ENCODE results near the gene PURA.

PURA gene

DNA sequence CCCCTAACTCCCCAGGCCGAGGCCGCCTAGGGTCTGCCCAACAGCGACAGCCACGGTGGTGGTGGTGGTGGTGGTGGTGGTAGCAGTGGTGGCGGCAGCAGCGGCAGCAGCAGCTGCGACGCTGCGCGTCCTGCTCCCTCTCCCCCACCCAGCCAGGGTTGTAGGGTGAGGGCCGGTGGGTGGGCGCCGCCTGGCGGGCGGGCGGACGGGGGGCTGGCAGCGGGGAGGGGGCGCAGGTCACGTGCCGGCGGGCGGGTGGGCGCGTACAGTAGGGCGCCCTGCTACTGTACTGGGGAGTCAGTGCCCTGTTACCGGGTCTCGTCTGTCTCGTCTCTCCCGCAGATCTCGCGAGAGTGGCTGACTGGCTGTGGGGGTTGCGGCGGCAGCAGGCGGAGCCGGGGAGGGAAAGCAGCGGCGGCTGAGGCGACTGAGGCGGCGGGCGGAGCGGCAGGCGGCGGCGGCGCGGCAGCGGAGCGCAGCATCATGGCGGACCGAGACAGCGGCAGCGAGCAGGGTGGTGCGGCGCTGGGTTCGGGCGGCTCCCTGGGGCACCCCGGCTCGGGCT lies at the start of gene PURA:
TSS of gene PURA (plus strand) at position 411 of the 565 bp plus-strand sequence. CDS start at position 484, 73 bp downstream.
- peak; percentile 65 for DNase-seq

DNA sequence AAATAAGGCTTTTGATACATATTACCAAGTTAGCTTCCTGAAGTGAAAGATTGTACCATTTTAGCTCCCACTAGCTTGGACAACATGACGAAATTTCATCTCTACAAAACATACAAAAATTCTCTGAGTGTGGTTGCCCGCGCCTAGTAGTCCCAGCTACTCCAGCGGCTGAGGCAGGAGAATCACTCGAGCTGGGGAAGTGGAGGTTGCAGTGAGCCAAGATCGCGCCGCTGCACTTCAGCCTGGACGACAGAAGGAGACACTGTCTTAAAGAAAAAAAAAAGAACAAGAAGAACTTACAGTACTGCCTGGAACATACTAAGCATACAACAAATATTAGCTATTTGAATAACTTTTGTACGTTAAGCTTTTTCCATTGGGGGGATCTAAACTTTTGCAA lies 41.1 kb upstream of the PURA start:
- DNase-seq = no peak

DNA sequence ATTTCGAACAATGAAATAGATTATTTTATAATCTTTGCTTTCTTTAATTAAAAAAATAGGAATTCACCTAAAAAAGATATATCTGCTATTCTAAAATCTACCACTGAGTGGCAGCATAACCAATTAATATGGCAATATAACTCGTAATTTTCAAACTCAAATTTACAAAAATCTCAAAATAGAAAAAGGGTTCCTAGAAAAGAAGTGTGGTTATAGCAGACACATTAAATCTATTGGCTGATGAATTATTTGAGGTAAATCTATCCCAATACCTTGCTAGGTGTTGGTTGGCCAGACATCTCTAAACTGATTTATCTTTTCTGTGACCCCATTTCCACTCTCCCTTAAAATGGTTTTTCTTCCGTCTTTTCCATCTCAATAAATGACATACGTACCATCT lies 40.6 kb upstream of the PURA start:
- DNase-seq = no peak

DNA sequence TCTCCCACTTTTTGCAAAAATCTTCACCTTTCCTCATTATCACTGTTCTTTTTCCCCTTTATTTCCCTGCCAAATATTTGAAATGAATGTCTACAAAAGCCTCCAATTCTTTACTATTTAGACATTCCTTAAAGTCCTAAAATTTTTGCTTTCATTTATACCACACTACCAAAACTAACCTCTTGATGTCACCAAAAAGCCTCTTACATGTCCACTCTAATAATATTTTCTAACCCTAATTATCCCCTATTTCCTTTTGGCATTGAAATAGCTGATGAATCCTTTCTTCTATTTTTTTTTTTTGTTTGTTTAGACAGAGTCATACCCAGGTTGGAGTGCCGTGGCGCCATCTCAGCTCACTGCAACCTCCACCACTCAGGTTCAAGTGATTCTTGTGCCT lies 38.5 kb upstream of the PURA start:
- DNase-seq = no peak

DNA sequence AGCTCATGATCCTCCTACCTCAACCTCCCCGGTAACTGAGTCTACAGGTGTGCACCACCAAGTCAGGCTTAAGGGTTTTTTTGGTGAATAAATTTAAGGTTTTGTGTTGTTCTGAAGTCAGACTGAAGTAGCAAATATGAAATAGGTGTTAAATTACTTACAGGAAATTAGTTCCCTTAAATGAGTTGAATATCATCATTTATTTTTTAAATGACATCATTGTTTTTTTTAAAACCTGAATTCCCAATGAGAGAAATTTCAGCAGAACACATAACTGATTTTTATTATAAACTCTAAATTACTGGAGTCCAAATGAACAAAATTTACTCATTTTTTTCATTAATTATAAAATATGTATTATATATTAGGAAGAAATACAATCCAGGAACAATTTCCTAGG lies 37.8 kb upstream of the PURA start:
- DNase-seq = no peak

DNA sequence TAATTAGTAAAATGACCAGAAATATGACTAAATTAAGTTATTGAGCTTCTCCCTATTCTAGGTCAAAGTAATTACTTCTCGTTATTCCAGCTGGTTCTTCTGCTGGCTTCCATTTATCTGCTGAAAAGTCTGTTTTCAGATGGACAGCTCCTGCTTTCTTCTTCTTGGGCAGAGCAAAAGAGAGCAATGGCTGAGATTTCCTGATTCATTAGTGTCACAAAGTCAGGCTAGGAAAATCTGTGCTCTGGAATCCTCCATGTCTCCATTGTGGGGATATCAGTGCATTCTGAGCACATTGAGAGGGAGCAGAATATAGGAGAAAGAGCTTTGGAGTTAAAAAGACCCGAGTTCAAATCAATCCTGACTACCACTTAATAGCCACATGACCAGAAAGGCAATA lies 37.1 kb upstream of the PURA start:
- DNase-seq = no peak

DNA sequence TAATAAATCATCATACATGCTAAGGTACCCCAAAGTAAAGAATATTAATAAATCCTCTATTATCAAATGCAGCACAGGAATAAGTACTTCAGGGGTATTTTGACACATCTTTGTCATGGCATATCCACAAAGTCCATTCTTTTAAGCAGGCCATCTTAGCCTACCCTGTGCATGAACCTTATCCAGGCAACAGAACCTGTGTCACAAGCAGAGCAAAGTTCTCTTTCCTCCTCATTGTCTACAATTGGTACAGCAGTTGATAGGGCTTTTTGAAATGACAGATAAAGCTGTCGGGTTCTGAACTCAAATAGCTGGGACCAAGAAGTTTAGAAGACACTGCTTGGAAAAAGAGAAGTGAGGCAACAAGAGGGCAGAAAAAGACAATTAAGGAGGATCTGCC lies 30.8 kb upstream of the PURA start:
- DNase-seq = no peak

DNA sequence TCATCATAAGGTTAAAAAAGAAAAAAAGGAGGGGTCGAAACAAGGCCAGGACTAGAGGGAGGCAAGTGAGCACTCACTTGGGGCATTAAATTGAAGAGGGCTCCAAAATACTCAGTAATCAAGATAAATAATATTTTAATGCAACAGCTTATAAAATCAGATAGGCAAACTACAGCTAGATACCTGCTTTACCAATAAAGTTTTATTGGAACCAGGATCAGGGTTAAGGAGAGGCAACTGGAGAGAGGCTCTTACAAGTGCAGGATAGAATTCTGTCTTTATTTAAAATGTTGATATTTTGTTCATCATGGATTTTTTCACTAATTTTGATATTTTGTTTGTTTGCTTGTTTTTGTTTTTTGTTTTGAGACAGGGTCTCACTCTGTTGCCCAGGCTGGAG lies 30.3 kb upstream of the PURA start:
- no peak for DNase-seq

DNA sequence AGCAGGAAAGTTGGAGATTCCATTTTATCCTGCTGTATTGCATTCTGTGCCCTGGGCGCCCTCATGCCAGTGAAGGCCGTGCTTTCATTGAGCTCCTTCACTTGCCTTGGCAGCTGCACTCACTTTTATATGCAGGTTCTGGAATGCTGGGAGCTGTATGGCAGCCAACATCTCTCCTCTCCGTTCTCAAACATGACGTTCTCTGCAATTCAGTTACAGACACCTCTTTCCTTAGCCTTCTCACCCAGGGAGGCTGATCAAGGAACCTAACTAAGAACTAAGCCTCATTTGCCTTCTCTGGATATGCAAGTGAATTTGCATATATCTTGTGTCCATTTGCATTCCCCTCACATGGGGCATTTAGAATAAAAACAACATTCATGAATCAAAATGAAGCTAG lies 29.4 kb upstream of the PURA start:
- no peak for DNase-seq

DNA sequence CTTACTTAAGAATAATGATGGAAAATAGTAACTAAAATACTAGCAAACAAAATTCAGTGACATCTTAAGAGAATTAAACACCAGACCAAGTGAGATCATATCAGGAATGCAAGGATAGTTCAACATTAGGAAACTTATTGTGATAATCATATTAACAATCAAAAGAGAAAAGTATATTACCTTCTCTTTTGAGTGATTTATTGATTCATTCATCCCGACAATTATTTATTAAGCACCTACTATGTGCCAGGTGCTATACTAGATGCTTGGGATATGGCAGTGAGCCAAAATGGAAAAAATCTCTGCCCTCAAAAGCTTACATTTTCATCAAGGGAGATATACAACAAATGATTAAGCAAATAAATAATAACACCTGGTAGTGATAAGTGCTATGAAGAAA lies 23.7 kb upstream of the PURA start:
- DNase-seq = no peak

DNA sequence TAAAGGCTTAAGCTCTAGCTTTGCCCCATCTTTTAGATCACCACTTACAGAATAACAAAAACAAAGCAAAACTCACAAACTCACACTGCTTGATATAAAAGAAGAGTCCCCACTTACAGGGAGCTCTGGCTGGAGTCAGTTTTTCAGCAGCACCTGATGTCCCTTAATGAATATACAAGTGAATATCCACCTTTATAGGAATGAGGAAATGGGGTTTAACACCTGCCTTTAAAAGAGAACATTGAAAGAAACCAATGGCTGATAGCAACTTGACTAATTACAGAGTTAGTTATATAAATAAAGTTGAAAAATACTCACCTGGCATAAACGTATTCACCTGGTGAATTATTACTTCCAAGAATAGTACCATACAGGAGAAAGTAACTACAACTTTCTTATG lies 20.7 kb upstream of the PURA start:
- DNase-seq = no peak

DNA sequence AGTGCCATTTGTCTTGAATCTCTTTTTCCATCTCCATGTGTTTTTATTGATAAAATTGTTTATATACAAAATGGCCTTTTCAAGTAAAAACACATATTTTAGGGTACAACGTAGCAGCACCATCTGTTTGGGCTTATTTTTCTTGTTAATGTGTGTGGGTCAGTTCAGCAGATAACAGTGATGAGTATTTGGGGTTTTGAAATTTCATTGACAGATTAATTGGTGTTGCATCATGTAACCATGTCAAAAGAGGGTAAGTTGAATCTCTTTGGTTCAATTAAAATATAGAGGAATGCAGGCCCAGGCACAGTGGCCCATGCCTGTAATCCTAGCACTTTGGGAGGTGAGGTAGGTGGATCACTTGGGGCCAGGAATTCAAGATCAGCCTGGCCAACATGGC lies 20.0 kb upstream of the PURA start:
- DNase-seq = no peak

DNA sequence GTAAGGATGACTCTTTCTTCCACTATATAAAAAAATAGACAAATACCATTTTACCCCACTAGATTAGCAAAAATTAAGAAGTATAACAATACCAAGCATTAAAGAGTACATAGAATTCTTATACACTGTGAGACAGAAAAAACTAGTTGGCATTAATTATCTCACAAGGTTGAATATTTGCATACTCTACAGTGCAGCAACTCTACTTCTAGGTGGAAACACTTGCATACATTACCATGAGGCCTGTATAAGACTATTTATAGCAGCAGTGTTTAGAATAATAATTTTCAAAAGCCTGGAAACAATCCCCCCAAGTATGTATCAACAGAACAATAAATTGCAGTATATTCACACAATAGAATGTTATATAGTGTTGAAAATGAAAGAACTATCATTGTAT lies 19.0 kb upstream of the PURA start:
- no peak for DNase-seq

DNA sequence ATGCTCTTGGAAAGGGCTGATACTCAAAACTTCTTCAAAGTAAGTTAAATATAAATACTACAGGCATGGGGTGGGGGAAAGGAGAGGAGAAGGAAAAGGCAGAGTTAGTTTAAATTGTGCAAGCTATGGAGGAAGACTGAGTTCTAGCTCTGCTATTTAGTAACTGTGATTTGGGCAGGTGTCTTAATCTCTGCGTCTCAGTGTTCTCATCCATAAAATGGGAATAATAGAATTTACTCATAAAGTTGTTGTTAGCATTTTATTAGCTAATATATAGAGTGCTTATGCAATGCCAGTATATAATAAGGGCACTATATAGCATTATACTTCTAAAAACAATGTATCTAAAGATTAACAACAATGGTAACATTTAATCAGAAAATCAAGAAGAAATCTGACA lies 12.7 kb upstream of the PURA start:
- DNase-seq = no peak

DNA sequence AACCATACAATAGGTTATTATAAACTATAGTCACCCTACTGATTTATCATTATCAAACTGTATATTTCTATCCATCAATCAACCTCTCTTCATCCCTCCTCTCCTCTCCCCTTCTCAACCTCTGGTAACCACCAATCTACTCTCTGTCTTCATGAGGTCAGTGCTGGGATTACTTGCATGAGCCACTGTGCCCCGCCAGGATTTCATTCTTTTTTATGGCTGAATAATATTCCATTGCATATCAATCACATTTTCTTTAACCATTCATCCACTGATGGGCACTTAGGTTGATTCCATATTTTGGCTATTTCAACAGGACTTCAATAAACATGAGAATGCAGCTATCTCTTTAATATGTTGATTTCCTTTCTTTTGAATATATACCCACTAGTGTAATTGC lies 10.8 kb upstream of the PURA start:
- DNase-seq = no peak

DNA sequence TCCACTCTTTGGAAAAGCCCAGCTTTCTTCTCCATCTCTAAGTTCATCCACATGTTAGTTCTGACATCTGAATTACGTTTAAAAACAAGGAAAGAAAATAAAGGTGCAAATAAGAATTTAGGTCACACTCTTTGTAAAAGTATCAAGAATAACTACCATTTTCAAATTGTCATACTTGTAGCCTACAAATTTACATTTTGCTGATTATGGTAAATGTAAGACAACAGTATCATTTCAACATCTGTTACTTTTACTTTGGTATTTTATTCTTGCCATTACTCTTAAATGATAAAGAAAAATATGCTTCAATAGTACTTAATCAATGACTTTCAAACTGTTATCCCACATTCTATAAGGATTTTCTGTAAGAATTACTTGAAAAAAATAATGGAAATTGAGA lies 9.8 kb upstream of the PURA start:
- no peak for DNase-seq

DNA sequence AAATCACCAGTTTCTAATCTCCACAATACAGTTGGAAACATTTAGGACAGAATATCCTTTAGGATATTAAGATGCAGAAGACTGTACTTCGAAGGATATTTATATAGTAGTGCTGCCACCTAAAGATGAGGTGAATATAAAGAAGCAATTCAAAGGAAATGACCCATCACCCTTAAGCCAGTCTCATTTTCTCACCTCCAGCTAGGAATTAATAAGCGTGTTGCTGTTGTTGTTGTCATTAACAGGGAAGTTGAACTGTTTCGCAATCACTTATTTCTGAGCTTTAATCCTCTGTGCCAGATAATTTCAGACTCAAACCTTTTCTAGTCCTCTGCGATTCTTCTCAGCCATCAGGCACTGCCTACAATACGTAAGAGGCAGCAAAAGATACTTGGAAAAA lies 7.8 kb upstream of the PURA start:
- no peak for DNase-seq

DNA sequence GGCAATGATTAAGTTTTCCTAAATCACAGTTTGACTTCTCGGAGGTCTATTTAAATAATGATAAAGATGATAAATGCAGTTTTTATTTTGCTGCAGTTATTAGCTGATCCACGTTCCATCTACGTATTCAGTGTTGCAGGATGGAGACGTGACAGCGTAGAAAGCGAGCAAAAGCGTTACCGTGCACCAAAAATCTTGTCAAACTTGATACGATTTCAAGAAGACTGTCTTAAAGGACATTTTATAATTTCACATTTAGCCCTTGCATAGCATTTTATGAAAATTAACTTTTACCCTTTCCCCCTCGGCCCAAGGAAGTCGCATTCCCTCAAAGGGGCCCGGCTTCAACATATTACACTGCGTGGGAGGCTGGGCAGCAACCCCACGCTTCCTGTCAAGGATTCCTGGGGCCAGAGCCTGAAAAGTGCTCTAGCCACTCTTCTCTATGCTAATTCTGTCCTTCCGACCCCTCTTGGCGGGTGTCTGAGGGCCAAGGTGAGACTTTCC lies 7.1 kb upstream of the PURA start:
- no peak for DNase-seq

DNA sequence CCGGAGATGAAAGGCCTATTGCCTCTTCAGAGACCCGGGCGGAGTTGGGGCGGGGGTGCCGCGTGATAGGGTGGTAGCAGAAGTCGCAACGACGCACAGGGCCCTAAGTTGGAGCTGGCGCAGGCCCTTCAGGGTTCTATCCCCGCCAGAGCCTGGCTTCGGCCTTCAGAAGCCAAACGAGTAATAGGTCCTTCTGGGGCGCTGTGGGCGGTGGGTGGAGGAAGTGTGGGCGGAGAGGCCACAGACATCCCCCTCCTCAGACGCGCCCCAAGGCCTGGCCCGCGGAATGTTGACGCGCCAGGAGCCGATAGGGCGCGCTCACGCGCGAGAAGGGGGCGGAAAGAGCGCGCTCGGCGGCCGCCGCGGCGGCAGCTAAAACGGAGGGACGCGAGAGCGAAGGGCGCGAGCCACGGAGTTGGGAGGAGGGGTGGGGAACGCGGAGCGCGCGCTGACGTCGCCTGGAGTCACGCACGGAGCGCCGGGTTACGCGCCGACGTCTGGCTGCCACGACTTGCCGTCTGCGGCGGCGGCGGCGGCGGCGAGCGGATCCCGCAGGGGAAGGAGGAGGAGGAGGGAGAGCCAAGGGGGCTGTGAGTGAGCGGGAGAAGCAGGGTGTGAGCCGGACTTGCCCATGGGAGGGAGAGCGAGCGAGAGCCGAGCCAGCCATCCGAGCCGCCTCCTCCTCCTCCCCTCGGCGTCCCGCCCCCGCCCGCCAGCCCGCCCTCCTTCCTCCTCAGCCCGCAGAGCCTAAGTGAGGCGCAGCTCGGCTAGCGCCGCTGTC lies 6.4 kb upstream of the PURA start:
- peak; percentile 82 for DNase-seq

DNA sequence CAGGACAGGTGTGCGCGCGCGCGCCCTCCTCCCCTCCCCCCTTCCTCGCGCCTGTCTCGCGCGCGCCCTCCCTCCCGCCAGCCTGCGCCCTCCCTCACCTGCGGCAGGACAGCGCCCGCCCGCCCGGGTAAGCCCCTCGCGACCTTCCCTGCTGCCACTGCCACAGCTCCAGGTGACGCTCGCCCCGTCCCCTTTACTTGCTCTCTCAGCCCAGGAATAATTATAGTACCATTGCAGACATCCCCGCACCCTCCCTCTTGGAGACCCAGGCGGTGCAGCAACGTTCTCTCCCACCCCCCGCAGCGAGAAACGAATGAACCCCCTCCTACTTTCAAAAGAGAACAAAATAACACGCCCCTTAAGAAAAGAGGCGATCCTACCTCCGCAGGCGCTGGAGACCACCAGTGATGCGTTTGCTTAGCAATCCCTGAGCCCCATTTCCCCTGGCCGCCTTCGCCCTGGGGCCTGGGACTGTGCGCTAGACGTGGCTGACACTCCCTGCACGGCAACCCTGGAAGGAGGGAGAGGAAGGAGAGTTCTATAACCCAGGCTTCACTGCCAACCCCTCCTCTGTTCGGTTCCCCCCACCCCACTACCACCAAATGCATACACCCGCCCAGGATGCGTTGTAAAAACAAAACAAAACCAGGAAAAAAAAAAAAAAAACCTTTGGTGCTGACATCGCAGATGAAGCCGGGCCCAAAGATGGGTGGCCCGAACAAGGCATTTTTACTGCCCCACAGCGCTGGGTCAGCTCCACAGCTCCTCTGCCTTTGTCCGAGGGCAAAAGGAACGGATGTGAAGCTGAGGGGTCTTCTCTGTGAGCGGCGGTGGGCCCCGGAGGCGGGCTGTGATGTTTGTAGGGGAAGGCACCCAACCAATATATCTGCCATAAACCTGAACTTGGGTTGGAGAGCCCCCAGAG lies 5.6 kb upstream of the PURA start:
- DNase-seq = no peak

DNA sequence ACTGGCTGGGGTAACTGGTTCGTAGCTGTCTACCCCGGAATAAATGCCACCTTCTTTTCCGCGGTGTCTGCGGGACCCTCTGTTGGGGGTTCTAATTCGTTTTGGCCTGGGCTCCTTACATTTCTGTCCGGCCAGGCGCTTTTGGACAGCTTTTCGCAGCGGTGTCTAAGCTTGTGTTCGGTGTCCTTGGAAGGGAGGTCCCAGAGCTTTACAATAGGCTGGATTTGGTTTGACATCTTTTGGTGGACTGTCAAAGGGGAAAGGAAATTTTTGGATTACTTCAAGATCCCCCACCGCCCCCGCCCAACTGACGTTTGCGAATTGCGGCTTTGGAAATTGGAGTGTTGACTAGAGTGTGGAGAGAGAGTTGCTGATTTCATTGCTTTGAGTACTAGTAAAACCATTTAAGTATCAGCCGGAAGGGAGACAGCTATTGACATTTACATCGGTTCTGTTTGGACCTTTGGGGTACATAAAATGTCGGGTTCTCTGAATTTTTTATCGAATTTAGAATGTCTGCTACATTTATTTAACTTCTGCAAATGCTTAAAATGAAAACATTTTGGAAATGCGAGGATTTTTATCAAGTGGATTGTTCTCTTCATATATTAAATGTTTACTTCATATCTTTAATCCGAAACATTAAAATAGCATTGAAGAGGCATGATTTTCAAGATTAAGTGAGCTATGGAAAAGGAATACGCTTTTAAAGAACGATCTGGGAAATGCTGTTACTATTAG lies 4.7 kb upstream of the PURA start:
- no peak for DNase-seq

DNA sequence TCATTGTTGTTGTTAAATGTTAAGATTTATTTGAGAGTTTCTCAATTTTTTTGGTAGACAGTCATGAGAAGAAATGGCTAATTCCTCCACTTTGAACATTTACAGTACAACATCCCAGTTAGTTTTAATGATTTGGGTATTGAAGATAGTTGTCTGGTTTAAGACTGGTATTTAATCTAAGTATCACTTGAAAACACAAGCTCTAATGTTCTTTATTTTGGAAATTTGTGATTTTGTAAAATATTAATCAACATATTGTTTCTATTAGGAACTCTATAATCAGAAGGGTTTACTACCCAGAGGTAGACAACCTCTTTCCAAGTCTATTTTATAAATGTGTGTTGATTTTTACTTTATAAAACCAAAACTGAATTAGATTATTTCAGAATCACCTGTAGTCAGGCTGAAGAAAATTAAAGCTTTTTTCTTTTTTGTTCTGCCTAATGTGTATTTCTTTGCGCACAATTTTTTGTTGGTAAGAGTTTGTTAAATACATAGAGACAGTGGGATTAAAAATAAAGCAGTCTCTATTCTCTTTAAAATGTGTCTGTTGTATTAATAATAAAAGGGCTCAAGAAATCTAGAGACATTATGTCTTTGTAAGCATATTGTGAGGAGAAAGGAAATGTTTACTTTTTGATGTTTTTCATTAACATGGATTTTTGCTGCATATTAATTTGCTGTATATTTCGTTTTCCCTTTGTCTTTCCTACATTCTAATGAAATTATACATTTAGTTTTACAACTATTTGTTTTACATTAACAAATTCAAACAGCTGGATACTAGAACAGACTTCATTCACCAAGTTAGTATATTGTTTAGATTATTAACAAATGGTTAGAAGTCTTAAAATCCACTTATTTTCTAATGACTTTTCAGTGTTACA lies 3.9 kb upstream of the PURA start:
- no peak for DNase-seq

All from NCI-H510A treated with DMSO at 0.1 percent for 48 hours (cell line).